MM.1S (cell line): ENCODE results near the gene MBOAT1.

Experiments used
- DNase-seq: peaks from one replicate; pipeline ENCODE4 v3.0.0-alpha.2; 2015
- H2AFZ ChIP-seq: fragments of 300-600 bp; sonication (generic); 2 replicates; pipeline ENCODE4 v1.6.0; 2016; ENCODE audit warnings: antibody characterized with exemption, low read length
- H3F3A ChIP-seq: fragments of 300-600 bp; sonication (generic); 2 replicates; pipeline ENCODE4 v1.6.1; 2016; ENCODE audit warnings: mild to moderate bottlenecking, antibody characterized with exemption, low read length, moderate library complexity, mixed read lengths; ENCODE audit not compliant: insufficient read depth
- H3K27ac ChIP-seq: fragments of 300-600 bp; sonication (generic); 2 replicates; pipeline ENCODE4 v1.5.1; 2016; ENCODE audit warnings: mild to moderate bottlenecking, low read length
- H3K27me3 ChIP-seq: fragments of 300-600 bp; sonication (generic); replicated peaks from 2 replicates; pipeline ENCODE4 v1.6.0; 2016; ENCODE audit warnings: low read length; ENCODE audit not compliant: insufficient read depth
- H3K36me3 ChIP-seq: fragments of 300-600 bp; sonication (generic); replicated peaks from 2 replicates; pipeline ENCODE4 v1.6.1; 2016; ENCODE audit warnings: mild to moderate bottlenecking, low read length, mixed read lengths; ENCODE audit not compliant: insufficient read depth
- H3K4me1 ChIP-seq: fragments of 300-600 bp; sonication (generic); 2 replicates; pipeline ENCODE4 v1.6.1; 2016; ENCODE audit warnings: low read length, mixed read lengths
- H3K4me2 ChIP-seq: fragments of 300-600 bp; sonication (generic); 2 replicates; pipeline ENCODE4 v1.6.0; 2016; ENCODE audit warnings: low read depth, low read length
- H3K4me3 ChIP-seq: fragments of 300-600 bp; sonication (generic); 2 replicates; pipeline ENCODE4 v1.5.1; 2016; ENCODE audit warnings: low read length, mixed read lengths
- H3K79me2 ChIP-seq: fragments of 300-600 bp; sonication (generic); 2 replicates; pipeline ENCODE4 v1.6.1; 2016; ENCODE audit warnings: mixed run types, low read length, mixed read lengths
- H3K9ac ChIP-seq: fragments of 300-600 bp; sonication (generic); 2 replicates; pipeline ENCODE4 v1.6.1; 2016; ENCODE audit warnings: low read length, mixed read lengths
- H3K9me2 ChIP-seq: fragments of 300-600 bp; sonication (generic); replicated peaks from 2 replicates; pipeline ENCODE4 v1.6.1; 2016; ENCODE audit warnings: mild to moderate bottlenecking, low read length, mixed read lengths; ENCODE audit not compliant: insufficient read depth
- H3K9me3 ChIP-seq: fragments of 300-600 bp; sonication (generic); replicated peaks from 2 replicates; pipeline ENCODE4 v1.6.1; 2016; ENCODE audit warnings: mild to moderate bottlenecking, low read length, mixed read lengths; ENCODE audit not compliant: insufficient read depth
- H4K20me1 ChIP-seq: fragments of 300-600 bp; sonication (generic); 2 replicates; pipeline ENCODE4 v1.6.1; 2016; ENCODE audit warnings: mild to moderate bottlenecking, low read length, moderate library complexity, mixed read lengths; ENCODE audit not compliant: insufficient read depth
- CTCF ChIP-seq: fragments of 300-600 bp; sonication (generic); IDR thresholded peaks from 2 replicates; pipeline ENCODE4 v1.5.1; 2016; ENCODE audit warnings: antibody characterized with exemption, low read length, mixed read lengths
- EZH2 ChIP-seq: fragments of 300-600 bp; sonication (generic); optimal IDR thresholded peaks from 2 replicates; pipeline ENCODE3; 2017; ENCODE audit warnings: low read depth, mild to moderate bottlenecking, antibody characterized with exemption, low read length, mixed read lengths
- EZH2phosphoT487 ChIP-seq: fragments of 300-600 bp; sonication (generic); IDR thresholded peaks from 2 replicates; pipeline ENCODE4 v1.6.1; 2018; ENCODE audit warnings: antibody characterized with exemption, low read length

MBOAT1 gene

GRCh38 chr6:20215310-20215709 is 3.0 kb upstream of the MBOAT1 start:
- no peak overlapping the region for H2AFZ ChIP-seq
- H3K79me2 ChIP-seq = peaks cover 16% of the 10 kb centered on the region
- H3K4me3 ChIP-seq = no peak overlapping the region
- no peaks in the 10 kb centered on the region for H3K9me3 ChIP-seq
- H3K9ac ChIP-seq = no peak overlapping the region
- no peaks in the 10 kb centered on the region for H3K9me2 ChIP-seq
- TF ChIP-seq CTCF (no peak), EZH2 (no peak), EZH2phosphoT487 (no peak)
- H3K4me1 ChIP-seq = peaks cover 6% of the 10 kb centered on the region
- H3K27ac ChIP-seq = no peak overlapping the region
- no peak for DNase-seq
- H4K20me1 ChIP-seq = no peaks in the 10 kb centered on the region
- H3K36me3 ChIP-seq = no peaks in the 10 kb centered on the region
- H3F3A ChIP-seq = peaks cover 29% of the 10 kb centered on the region
- H3K27me3 ChIP-seq = no peaks in the 10 kb centered on the region
- H3K4me2 ChIP-seq = no peak overlapping the region

- H3K79me2 ChIP-seq = peaks cover 36% of the 10 kb centered on the region
- no peaks in the 10 kb centered on the region for H3K27me3 ChIP-seq
- no peaks in the 10 kb centered on the region for H3K36me3 ChIP-seq
- peak overlapping the region; percentile 93 for H3K4me2 ChIP-seq
- TF ChIP-seq EZH2phosphoT487 (no peak), CTCF (no peak), EZH2 (no peak)
- peaks cover 22% of the 10 kb centered on the region for H3K4me1 ChIP-seq
- H3K9me3 ChIP-seq = no peaks in the 10 kb centered on the region
- peaks cover 29% of the 10 kb centered on the region for H3F3A ChIP-seq
- peak overlapping the region; percentile 85 for H3K9ac ChIP-seq
- no peaks in the 10 kb centered on the region for H3K9me2 ChIP-seq
- peak overlapping the region; percentile 89 for H3K4me3 ChIP-seq
- H2AFZ ChIP-seq = peak overlapping the region; percentile 98
- H4K20me1 ChIP-seq = no peaks in the 10 kb centered on the region
- no peak for DNase-seq
- peak overlapping the region; percentile 90 for H3K27ac ChIP-seq
Observed at GRCh38 chr6:20213271-20213798, 1.1 kb upstream of the MBOAT1 start.

- H3K4me3 ChIP-seq = peak overlapping the region; percentile 89
- H3K27ac ChIP-seq = peak overlapping the region; percentile 90
- H3K27me3 ChIP-seq = no peaks in the 10 kb centered on the region
- H3K9me3 ChIP-seq = no peaks in the 10 kb centered on the region
- H3K79me2 ChIP-seq = peaks cover 49% of the 10 kb centered on the region
- peak overlapping the region; percentile 85 for H3K9ac ChIP-seq
- no peaks in the 10 kb centered on the region for H3K9me2 ChIP-seq
- peak overlapping the region; percentile 93 for H3K4me2 ChIP-seq
- H4K20me1 ChIP-seq = no peaks in the 10 kb centered on the region
- no peak; the same call in 1 of the 2 replicates for TF ChIP-seq CTCF
- no peak for TF ChIP-seq EZH2
- TF ChIP-seq EZH2phosphoT487 = no peak
- peaks cover 34% of the 10 kb centered on the region for H3F3A ChIP-seq
- H2AFZ ChIP-seq = peak overlapping the region; percentile 77
- no peaks in the 10 kb centered on the region for H3K36me3 ChIP-seq
- peaks cover 29% of the 10 kb centered on the region for H3K4me1 ChIP-seq
- DNase-seq = peak; percentile 27
Observed at GRCh38 chr6:20211941-20212391, 303 bp downstream of the MBOAT1 start.
